IMR-90 (cell line): ENCODE data around the gene PIGN. TPM values are rescaled to one million over a fixed set of nuclear protein-coding genes. Genes with fewer than 3 reads are reported as not detected.
A peak's percentile ranks its signal among the peaks of the same experiment; 100 is the strongest.

ENCODE experiments used
- ATAC-seq: fragments of 200-7000 bp; cut with Tn5 transposase; 2 replicates; pipeline ENCODE4 v1.9.1; 2020; ENCODE audit warnings: low read depth, mild to moderate bottlenecking, moderate library complexity
- BruUV-seq: library from RNA; stranded (reverse); fragments of 400-500 nt; replicated peaks from 2 replicates; lab custom pipeline; 2021; lab: Mats Ljungman, UMichigan
- CTCF ChIA-PET: fragments of 300-600 bp; formaldehyde crosslinking; extraction: SDS; loops from one replicate; lab custom pipeline; 2021; ENCODE audit warnings: antibody characterized with exemption; lab: Yijun Ruan, JAX
- POLR2A ChIA-PET: fragments of 300-600 bp; sonication (Branson Sonifier 250); formaldehyde crosslinking; loops from one replicate; lab custom pipeline; 2022; ENCODE audit warnings: antibody characterized with exemption; ENCODE audit not compliant: unreplicated experiment; lab: Charles Lee
- DNase-seq: peaks from one replicate; pipeline ENCODE4 v3.0.0; 2013
- H2AFZ ChIP-seq: replicated peaks from 2 replicates; pipeline ENCODE3; 2013; ENCODE audit warnings: low read length, mild to moderate bottlenecking; ENCODE audit not compliant: poor library complexity
- H2AK5ac ChIP-seq: 2 replicates; pipeline ENCODE4 v1.6.1; 2013; ENCODE audit warnings: low read depth, low read length, inconsistent platforms
- H2AK9ac ChIP-seq: replicated peaks from 2 replicates; pipeline ENCODE3; 2013; ENCODE audit warnings: mild to moderate bottlenecking, low read depth, low read length, moderate library complexity; ENCODE audit not compliant: poor library complexity
- H2BK120ac ChIP-seq: 2 replicates; pipeline ENCODE4 v1.6.1; 2013; ENCODE audit warnings: low read depth, low read length, inconsistent platforms
- H2BK15ac ChIP-seq: 3 replicates; pipeline ENCODE4 v1.6.1; 2013; ENCODE audit warnings: low read depth, low read length, inconsistent platforms
- H2BK20ac ChIP-seq: 2 replicates; pipeline ENCODE4 v1.6.1; 2013; ENCODE audit warnings: low read depth, mild to moderate bottlenecking, inconsistent platforms, low read length, moderate library complexity
- H2BK5ac ChIP-seq: 2 replicates; pipeline ENCODE4 v1.6.1; 2013; ENCODE audit warnings: mild to moderate bottlenecking, low read depth, low read length, inconsistent platforms; ENCODE audit not compliant: poor library complexity, severe bottlenecking
- H3K14ac ChIP-seq: replicated peaks from 2 replicates; pipeline ENCODE4 v1.6.1; 2013; ENCODE audit warnings: low read depth, low read length, inconsistent platforms
- H3K18ac ChIP-seq: 2 replicates; pipeline ENCODE4 v1.6.1; 2013; ENCODE audit warnings: low read depth, low read length, control low read depth
- H3K23ac ChIP-seq: 2 replicates; pipeline ENCODE4 v1.6.1; 2013; ENCODE audit warnings: low read depth, low read length, inconsistent platforms
- H3K27ac ChIP-seq: 2 replicates; pipeline ENCODE4 v1.5.1; 2013; ENCODE audit warnings: mild to moderate bottlenecking, control low read depth, low read length; ENCODE audit not compliant: insufficient read depth
- H3K27me3 ChIP-seq: 2 replicates; pipeline ENCODE4 v1.6.1; 2013; ENCODE audit warnings: low read length; ENCODE audit not compliant: control insufficient read depth, insufficient read depth
- H3K36me3 ChIP-seq: 2 replicates; pipeline ENCODE4 v1.6.1; 2013; ENCODE audit warnings: low read length, mixed read lengths; ENCODE audit not compliant: control insufficient read depth, insufficient read depth
- H3K4ac ChIP-seq: 2 replicates; pipeline ENCODE4 v1.6.1; 2013; ENCODE audit warnings: low read depth, low read length, inconsistent platforms
- H3K4me1 ChIP-seq: 2 replicates; pipeline ENCODE4 v1.6.1; 2013; ENCODE audit warnings: low read length, mixed read lengths; ENCODE audit not compliant: control insufficient read depth, insufficient read depth
- H3K4me2 ChIP-seq: 2 replicates; pipeline ENCODE4 v1.6.1; 2013; ENCODE audit warnings: low read depth, mild to moderate bottlenecking, control low read depth, low read length, moderate library complexity
- H3K4me3 ChIP-seq: 2 replicates; pipeline ENCODE4 v1.5.1; 2013; ENCODE audit warnings: low read depth, mild to moderate bottlenecking, control low read depth, low read length, moderate library complexity; ENCODE audit not compliant: insufficient read depth
- H3K56ac ChIP-seq: 2 replicates; pipeline ENCODE4 v1.6.1; 2013; ENCODE audit warnings: low read length, inconsistent platforms; ENCODE audit not compliant: insufficient read depth; ENCODE audit errors: extremely low read depth
- H3K79me1 ChIP-seq, 2 experiments: 2 replicates each; pipeline ENCODE4 v1.6.1; 2013; ENCODE audit warnings: low read length in 2 of 2, inconsistent platforms in 1 of 2, low read depth in 1 of 2
- H3K9ac ChIP-seq: 2 replicates; pipeline ENCODE4 v1.6.1; 2013; ENCODE audit warnings: low read depth, low read length, control low read depth
- H3K9me1 ChIP-seq: 2 replicates; pipeline ENCODE4 v1.6.1; 2013; ENCODE audit warnings: low read length, inconsistent platforms; ENCODE audit not compliant: insufficient read depth
- H3K9me3 ChIP-seq: 2 replicates; pipeline ENCODE4 v1.6.1; 2013; ENCODE audit warnings: low read length; ENCODE audit not compliant: control insufficient read depth, insufficient read depth
- H4K20me1 ChIP-seq: 2 replicates; pipeline ENCODE4 v1.6.1; 2013; ENCODE audit warnings: low read length, inconsistent platforms; ENCODE audit not compliant: insufficient read depth
- H4K5ac ChIP-seq: 2 replicates; pipeline ENCODE4 v1.6.1; 2013; ENCODE audit warnings: mild to moderate bottlenecking, low read depth, low read length, control low read depth
- H4K8ac ChIP-seq, 2 experiments: 2 replicates each; pipeline ENCODE4 v1.6.1; 2013; ENCODE audit warnings: low read depth in 2 of 2, low read length in 2 of 2, control low read depth in 1 of 2, inconsistent platforms in 1 of 2
- H4K91ac ChIP-seq: 2 replicates; pipeline ENCODE4 v1.6.1; 2013; ENCODE audit warnings: low read depth, low read length, inconsistent platforms; ENCODE audit not compliant: insufficient read depth
- CEBPB ChIP-seq: IDR thresholded peaks from 2 replicates; pipeline ENCODE4 v1.6.1; 2012; ENCODE audit warnings: low read depth, low read length, improper control_type of control experiment
- MAFK ChIP-seq: IDR thresholded peaks from 2 replicates; pipeline ENCODE4 v1.6.1; 2012; ENCODE audit warnings: low read depth, low read length, improper control_type of control experiment
- MXI1 ChIP-seq: IDR thresholded peaks from 2 replicates; pipeline ENCODE4 v1.6.1; 2012; ENCODE audit warnings: low read depth, mild to moderate bottlenecking, low read length, moderate library complexity, borderline replicate concordance
- RFX5 ChIP-seq: IDR thresholded peaks from 2 replicates; pipeline ENCODE4 v1.8.0; 2012; ENCODE audit warnings: low read depth, mild to moderate bottlenecking, low read length, moderate library complexity
- USF2 ChIP-seq: fragments of 150-350 bp; IDR thresholded peaks from 2 replicates; pipeline ENCODE4 v1.6.1; 2017; ENCODE audit warnings: mild to moderate bottlenecking, antibody characterized with exemption, low read length, low read depth
- WGBS, 2 experiments: methylation state at CpG; one replicate each; pipeline versions ENCODE4 v1.1.5 to v1.1.7; 2013; ENCODE audit warnings: missing lambda C conversion rate in 2 of 2; ENCODE audit not compliant: insufficient read length in 1 of 2; ENCODE audit errors: extremely low coverage in 2 of 2; 5-methylcytosine and 5-hydroxymethylcytosine counted together
- dilution Hi-C: fragments of 300-500 bp; cut with HindIII; formaldehyde crosslinking; loops from one replicate; pipeline ENCODE4 v1.14.3; 2018; ENCODE audit warnings: low sequenced_read_pairs; ENCODE audit not compliant: unreplicated experiment
- in situ Hi-C: fragments of 300-500 bp; cut with MboI; formaldehyde crosslinking; loops from 3 replicates; pipeline ENCODE4 v1.14.3; 2019; ENCODE audit warnings: low sequenced_read_pairs, inconsistent platforms, mixed read lengths
- intact Hi-C: fragments of 100-400 bp; cut with micrococcal nuclease; formaldehyde crosslinking; loops from 2 replicates; pipeline ENCODE4 v1.10.0; 2022
- polyA plus RNA-seq, 3 experiments: library from polyadenylated mRNA; depleted of rRNA; stranded (reverse); fragments of >200 nt; gene quantifications; 2 replicates each; pipeline ENCODE4 v1.2.3, GENCODE V29; 2012; ENCODE audit warnings: low replicate concordance in 1 of 3
- total RNA-seq: library from RNA; depleted of rRNA; stranded (reverse); fragments of >200 nt; gene quantifications from 2 replicates; pipeline ENCODE4 v1.2.3, GENCODE V29; 2012

PIGN gene
- total and polyA plus RNA-seq, 2 of the 4 experiments (the other 2 are of a cell fraction): 9.0 to 17.9 TPM

GRCh38 chr18:62085756-62086155 lies 101.1 kb downstream of the PIGN start:
- no peak overlapping the region for H2BK15ac ChIP-seq
- no peak overlapping the region for H3K14ac ChIP-seq
- no peaks in the 10 kb centered on the region for H3K9me3 ChIP-seq
- no peak overlapping the region for H2AK5ac ChIP-seq
- no peak overlapping the region for H2BK120ac ChIP-seq
- H3K9ac ChIP-seq: no peak overlapping the region
- ATAC-seq: no peak
- H4K5ac ChIP-seq: no peak overlapping the region
- no peak overlapping the region for H4K91ac ChIP-seq
- no peak overlapping the region for H2AK9ac ChIP-seq
- in situ Hi-C loops: no loop called here
- intact Hi-C loops: no loop called here
- no peak overlapping the region for H2BK5ac ChIP-seq
- peak; percentile 42 for DNase-seq
- no CpG with 5 or more reads among the region's 5 CpGs for WGBS, 2 experiments
- dilution Hi-C loops: no loop called here
- H3K79me1 ChIP-seq: no peaks in the 10 kb centered on the region
- ChIA-PET POLR2A (no interaction called here), CTCF (no interaction called here)
- H3K27ac ChIP-seq: no peak overlapping the region
- H3K4ac ChIP-seq: no peak overlapping the region
- H3K36me3 ChIP-seq: no peaks in the 10 kb centered on the region
- TF ChIP-seq MAFK (no peak), CEBPB (peak; percentile 58; the same call in 1 of the 2 replicates), RFX5 (no peak), MXI1 (no peak), USF2 (no peak)
- H2AFZ ChIP-seq: no peak overlapping the region
- H2BK20ac ChIP-seq: no peak overlapping the region
- no peaks in the 10 kb centered on the region for H3K9me1 ChIP-seq
- no peaks in the 10 kb centered on the region for H3K27me3 ChIP-seq
- BruUV-seq: no TSS peak
- H4K8ac ChIP-seq: no peak overlapping the region
- no peaks in the 10 kb centered on the region for H3K4me1 ChIP-seq
- H3K56ac ChIP-seq: no peak overlapping the region
- no peak overlapping the region for H3K23ac ChIP-seq
- H3K4me3 ChIP-seq: no peak overlapping the region
- no peak overlapping the region for H3K4me2 ChIP-seq
- H4K20me1 ChIP-seq: no peaks in the 10 kb centered on the region
- no peak overlapping the region for H3K18ac ChIP-seq
